Subcutaneous adipose tissue (tissue), 4 donors: ENCODE results near the gene RRP8. TPM values are rescaled to one million over a fixed set of nuclear protein-coding genes. Genes with fewer than 3 reads are reported as not detected.

Experiments
- CTCF ChIP-seq: fragments of 450-650 bp; IDR thresholded peaks from one replicate; pipeline ENCODE4 v1.5.1; 2016; ENCODE audit warnings: low read depth, mild to moderate bottlenecking, control low read depth, antibody characterized with exemption, moderate library complexity
- total RNA-seq, 4 donors: library from RNA; depleted of rRNA; stranded (reverse); fragments of >200 nt; gene quantifications; one replicate each; pipeline ENCODE4 v1.1.0, GENCODE V29; 2016

RRP8 gene
- total RNA-seq, 4 donors from 2014 or later, result 8.8 to 15.4 (median 9.8) TPM

- no peak for TF ChIP-seq CTCF
Observed at GRCh38 chr11:6561288-6561687, 42.1 kb downstream of the RRP8 start.

GRCh38 chr11:6559369-6559768 is 44.0 kb downstream of the RRP8 start:
- no peak for TF ChIP-seq CTCF

GRCh38 chr11:6557761-6558674 is 45.4 kb downstream of the RRP8 start:
- TF ChIP-seq CTCF, result no peak

GRCh38 chr11:6557063-6557462 is 46.4 kb downstream of the RRP8 start:
- TF ChIP-seq CTCF, result no peak

GRCh38 chr11:6556139-6556949 is 47.1 kb downstream of the RRP8 start:
- no peak for TF ChIP-seq CTCF

- TF ChIP-seq CTCF, result no peak
Observed at GRCh38 chr11:6554828-6555706, 48.3 kb downstream of the RRP8 start.
